GM18858 (cell line): Measurements from ENCODE around the gene ARMC5.
A peak's percentile ranks its signal among the peaks of the same experiment; 100 is the strongest.
"Not testable (repeated sequence)": the region's sequence is repeated elsewhere in the genome, so short reads cannot be mapped to it uniquely, and the experiment has no call there.

Source experiments
- ATAC-seq: cut with Tn5 transposase; IDR thresholded peaks from one replicate; pipeline ENCODE4 v1.9.1; 2021; ENCODE audit not compliant: unreplicated experiment

Gene ARMC5

GRCh38 chr16:31493506-31494125, 34.3 kb downstream of the ARMC5 start:
- no peak for ATAC-seq

DNA sequence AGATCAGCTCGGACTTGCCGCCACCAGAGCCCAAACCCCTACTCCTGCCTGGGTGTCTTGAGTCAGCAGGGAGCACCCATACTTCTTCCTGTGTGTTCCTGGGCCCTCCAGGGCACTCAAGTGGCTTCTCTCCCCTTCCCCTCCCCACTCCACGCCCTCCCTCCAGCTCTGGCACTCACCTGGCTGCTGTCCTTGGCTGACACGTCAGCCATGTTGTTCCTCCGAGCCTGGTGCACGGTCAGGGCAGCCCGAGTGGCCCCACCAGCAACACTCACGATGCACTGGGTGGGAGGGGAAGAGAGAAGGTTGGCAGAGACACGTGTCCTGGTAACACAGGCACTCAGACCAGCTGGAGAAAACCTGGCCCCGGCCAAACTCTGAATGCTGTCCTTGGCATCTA, 37.4 kb downstream of the ARMC5 start:
- no peak for ATAC-seq

GRCh38 chr16:31498493-31498892, 39.2 kb downstream of the ARMC5 start:
- no peak for ATAC-seq

DNA sequence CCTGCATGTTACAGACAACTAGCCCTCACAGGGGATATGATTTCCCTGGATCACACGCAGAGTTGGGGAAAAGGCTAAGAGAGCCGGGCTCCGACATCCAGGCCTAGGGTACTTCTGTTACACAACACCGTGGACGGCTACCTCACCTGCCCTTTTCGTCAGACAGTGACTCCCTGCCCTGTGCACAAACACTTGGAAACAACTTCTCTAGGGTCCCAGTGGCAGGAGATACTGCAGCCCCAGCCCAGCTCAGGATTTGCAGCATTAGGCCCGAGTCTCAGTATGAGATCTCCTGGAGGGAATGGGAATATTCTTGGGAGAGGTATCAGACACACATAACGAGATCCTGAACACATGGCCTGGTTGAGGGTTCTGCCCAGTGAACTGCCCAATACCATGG, 40.6 kb downstream of the ARMC5 start:
- no peak for ATAC-seq

GRCh38 chr16:31501226-31501965, 42.1 kb downstream of the ARMC5 start:
- ATAC-seq = no peak

GRCh38 chr16:31501966-31502348, 42.7 kb downstream of the ARMC5 start:
- ATAC-seq = no peak

DNA sequence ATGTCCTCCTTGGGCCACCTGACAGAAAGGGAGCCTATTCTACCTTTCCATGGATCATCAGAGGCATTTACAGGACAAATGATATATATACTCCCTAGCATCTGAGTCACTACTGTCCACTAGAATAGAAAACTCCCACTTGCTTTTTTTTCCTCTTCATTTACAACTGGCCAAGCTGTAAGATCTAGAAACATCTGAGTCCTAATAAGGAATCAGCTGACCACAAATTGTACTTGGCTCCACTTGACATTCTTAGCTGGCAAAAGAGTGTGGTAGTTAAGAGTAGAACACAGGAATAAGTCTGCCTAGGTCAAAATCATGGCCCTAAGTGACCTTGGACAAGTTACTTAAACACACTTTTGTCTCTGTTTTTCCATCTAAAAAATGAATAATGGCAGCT, 43.7 kb downstream of the ARMC5 start:
- ATAC-seq = no peak

- not testable (repeated sequence) for ATAC-seq
Observed at GRCh38 chr16:31503555-31503954, 44.3 kb downstream of the ARMC5 start.

GRCh38 chr16:31504159-31504558, 44.9 kb downstream of the ARMC5 start:
- no peak for ATAC-seq

DNA sequence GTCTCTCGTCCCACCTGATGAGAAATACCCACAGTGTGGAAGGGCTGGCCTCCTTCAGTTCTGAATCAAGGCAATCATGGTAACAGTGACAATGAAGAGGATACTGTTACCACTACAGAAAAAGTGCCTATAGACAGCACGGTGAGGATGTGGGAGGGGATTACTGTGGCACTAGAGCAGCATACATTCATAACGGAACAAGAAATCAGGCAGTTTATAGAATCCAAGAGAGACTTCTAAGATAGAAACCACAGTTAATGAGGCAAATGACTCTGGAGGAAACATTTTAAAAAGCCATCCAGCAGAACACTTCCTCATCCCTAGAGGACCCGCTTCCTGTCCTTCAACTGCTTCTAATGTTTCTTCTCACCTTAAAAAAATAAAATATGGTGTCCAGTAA, 46.2 kb downstream of the ARMC5 start:
- ATAC-seq = peak; percentile 55

- ATAC-seq = no peak
Observed at GRCh38 chr16:31507617-31507928, 48.3 kb downstream of the ARMC5 start.

- peak; percentile 79 for ATAC-seq
Observed at GRCh38 chr16:31507929-31508705, 48.8 kb downstream of the ARMC5 start, which contains the start of gene RUSF1. Gene RUSF1, minus strand, starts transcription at chr16:31508391. Its CDS starts 18 bp downstream, at chr16:31508373.

DNA sequence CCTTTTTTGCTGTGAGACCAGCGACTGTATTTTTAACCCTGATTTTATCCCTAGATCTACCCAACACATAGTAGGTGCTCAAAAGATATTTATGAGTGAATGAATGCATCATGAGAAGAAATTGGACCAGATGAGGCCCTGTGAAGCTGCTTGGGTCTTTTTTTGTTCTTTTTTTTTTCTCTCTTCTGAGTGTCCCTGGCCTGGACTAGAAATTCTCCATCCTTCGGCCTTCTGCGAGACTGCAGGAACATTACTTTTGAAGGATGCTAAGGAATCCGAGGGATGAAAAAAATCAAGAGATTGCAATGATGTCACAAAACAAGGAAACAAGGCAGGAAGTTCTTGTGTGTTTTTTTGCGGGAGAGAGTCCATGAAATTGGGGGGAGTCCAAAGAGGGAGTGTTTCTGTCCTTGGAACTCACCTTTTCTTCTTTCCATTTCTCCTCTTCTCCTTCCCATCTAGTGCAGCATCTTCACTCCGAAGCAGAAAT, 49.5 kb downstream of the ARMC5 start:
- no peak for ATAC-seq

DNA sequence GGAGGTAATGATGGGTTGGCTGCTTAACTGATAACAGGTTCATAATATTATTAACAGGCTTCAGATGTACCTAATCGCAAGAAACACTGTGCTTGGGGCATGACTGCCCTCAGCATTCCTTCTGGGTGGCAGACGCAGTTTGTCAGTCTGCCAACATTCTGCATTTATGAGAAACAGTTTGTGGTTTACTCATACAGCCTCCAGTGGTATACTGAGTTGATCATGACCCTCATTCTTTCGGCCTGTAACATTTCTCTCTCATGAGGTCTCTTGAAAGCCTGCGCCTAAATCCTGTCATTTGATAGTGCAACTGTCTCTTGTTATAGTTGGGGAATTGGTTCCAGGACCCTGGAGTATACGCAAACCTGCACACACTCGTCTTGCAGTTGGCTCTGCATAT, 53.8 kb downstream of the ARMC5 start:
- ATAC-seq = no peak

DNA sequence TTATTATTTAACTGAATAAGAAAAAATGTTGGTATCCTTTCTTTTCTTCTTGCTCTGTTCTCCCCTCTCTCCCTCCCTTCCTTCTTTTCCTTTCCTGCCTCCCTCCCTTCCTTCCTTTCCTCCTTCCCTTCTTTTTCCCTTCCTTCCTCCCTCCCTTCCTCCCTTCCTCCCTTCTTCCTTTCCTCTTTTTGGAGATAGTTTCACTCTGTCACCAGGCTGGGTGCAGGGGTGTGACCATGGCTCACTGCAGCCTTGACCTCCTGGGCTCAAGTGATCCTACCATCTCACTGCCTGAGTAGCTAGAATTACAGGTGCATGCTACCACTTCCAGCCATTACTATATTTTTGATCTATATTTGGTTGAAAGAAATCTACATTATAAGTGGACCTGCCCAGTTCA, 54.6 kb downstream of the ARMC5 start:
- no peak for ATAC-seq
